Erythroblast (primary cell): Measurements from ENCODE around the gene ZNF285.

Source experiments
- GATA1 ChIP-seq: IDR thresholded peaks from 2 replicates; pipeline ENCODE4 v1.6.1; 2011; ENCODE audit warnings: low read depth, mild to moderate bottlenecking, control low read depth, low read length, moderate library complexity
- POLR2A ChIP-seq: IDR thresholded peaks from 2 replicates; pipeline ENCODE4 v1.6.1; 2011; ENCODE audit warnings: mild to moderate bottlenecking, low read length

GRCh38 chr19:44371815-44372480, 29.5 kb downstream of the ZNF285 start:
- no peak for TF ChIP-seq POLR2A
- TF ChIP-seq GATA1: no peak
